Stimulated activated CD4-positive, alpha-beta T cell treated with anti-CD3 and anti-CD28 coated beads, TNF-alpha, amount 100 ng/mL, for 48 hours (primary cell): ENCODE data around the gene HNF4A.

ENCODE experiments used
- DNase-seq, 3 donors: peaks; one replicate each; pipeline ENCODE4 v3.0.0-alpha.2; 2020; ENCODE audit warnings: low read depth in 3 of 3

HNF4A gene

DNA sequence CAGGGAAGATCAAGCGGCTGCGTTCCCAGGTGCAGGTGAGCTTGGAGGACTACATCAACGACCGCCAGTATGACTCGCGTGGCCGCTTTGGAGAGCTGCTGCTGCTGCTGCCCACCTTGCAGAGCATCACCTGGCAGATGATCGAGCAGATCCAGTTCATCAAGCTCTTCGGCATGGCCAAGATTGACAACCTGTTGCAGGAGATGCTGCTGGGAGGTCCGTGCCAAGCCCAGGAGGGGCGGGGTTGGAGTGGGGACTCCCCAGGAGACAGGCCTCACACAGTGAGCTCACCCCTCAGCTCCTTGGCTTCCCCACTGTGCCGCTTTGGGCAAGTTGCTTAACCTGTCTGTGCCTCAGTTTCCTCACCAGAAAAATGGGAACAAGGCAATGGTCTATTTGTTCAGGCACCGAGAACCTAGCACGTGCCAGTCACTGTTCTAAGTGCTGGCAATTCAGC is 68.6 kb downstream of the HNF4A start:
- no peak for DNase-seq

- no peak for DNase-seq
Observed at GRCh38 chr20:44425923-44426322, 70.4 kb downstream of the HNF4A start.

DNA sequence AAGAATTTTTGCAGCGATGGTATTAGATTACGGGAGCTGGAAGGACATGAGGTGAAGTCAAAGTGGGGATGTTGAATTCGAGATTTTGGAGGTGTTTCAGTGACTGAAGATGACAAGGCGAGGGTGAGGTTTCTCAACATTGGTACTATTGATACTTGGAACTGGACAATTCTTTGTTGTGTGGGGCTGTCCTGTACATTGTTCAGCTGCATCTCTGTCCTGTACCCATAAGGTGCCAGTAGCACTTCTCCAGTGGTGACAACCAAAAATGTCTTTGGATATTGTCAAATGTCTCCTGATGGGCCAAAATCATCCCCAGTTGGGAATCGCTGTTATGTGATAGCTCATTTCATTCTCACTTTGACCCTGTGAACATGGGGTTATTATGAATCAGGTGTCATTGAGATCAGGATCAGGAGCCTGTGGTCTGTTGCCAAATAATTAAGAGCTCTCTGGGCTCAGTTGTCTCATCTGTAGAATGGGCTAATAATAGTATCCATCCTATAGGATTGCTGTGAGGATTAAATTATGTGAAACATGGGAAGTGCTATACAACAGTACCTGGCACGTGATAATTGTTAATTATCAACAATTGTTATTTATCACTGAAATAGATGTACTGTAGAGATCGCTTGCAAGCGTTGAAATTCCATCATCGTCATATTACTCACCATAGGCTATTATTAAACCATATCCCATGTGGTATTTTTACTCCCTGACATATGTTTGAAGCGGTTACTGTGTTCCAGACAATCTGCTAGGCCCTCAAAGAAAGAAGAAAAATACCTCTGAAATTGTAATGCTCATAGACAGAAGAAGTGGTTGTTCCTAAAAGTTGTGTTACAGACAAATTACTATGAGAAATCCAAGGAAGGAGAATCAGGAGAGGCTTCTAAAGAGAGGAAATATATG is 71.6 kb downstream of the HNF4A start:
- no peak for DNase-seq

- DNase-seq: no peak
Observed at GRCh38 chr20:44427804-44428173, 72.3 kb downstream of the HNF4A start.

DNA sequence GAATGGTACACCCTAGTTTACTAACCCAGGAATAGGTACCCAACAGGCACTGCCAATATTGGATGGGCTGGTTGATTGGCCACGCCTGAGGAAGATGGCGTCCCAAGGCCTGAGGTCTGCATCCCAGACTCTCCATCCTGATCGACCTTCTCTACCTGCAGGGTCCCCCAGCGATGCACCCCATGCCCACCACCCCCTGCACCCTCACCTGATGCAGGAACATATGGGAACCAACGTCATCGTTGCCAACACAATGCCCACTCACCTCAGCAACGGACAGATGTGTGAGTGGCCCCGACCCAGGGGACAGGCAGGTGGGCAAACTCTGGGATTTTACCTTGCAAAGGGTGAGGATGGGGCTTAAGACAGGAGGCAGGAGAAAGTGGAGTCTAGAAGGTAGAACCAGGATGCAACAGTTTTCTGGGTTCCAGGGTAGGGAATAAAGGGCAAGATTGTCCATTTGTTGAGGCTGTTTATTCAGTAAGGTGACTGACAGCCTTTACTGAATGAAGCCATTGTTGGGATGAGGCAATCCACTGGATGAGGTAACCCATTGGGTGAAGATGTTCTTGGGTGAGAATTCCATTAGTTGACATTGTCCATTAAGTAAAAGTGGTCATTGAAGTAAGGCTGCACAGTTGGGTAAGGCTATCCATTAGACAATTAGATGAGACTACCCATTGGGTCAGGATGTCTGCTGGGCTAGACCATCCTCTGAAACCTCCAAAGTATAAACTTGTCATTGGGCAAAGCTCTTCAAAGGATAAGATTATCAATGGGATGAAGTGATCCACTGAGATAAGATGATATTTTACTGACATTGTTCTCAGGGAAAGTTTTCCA is 72.9 kb downstream of the HNF4A start:
- no peak for DNase-seq

GRCh38 chr20:44429017-44429339 is 73.5 kb downstream of the HNF4A start:
- DNase-seq: no peak

- no peak for DNase-seq
Observed at GRCh38 chr20:44429419-44430269, 74.1 kb downstream of the HNF4A start.

DNA sequence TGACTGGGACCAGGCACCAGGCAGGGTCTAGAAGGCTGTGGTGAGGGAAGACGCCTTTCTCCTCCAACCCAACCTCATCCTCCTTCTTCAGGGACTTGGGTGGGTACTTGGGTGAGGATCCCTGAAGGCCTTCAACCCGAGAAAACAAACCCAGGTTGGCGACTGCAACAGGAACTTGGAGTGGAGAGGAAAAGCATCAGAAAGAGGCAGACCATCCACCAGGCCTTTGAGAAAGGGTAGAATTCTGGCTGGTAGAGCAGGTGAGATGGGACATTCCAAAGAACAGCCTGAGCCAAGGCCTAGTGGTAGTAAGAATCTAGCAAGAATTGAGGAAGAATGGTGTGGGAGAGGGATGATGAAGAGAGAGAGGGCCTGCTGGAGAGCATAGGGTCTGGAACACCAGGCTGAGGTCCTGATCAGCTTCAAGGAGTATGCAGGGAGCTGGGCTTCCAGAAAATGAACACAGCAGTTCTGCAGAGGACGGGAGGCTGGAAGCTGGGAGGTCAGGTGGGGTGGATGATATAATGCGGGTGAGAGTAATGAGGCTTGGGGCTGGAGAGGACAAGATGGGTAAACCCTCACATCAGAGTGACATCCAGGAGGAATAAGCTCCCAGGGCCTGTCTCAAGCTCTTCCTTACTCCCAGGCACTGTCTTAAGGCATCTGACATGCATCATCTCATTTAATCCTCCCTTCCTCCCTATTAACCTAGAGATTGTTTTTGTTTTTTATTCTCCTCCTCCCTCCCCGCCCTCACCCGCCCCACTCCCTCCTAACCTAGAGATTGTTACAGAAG is 75.0 kb downstream of the HNF4A start:
- no peak for DNase-seq

GRCh38 chr20:44431118-44431501 is 75.6 kb downstream of the HNF4A start:
- DNase-seq: no peak

GRCh38 chr20:44431502-44432234 is 76.2 kb downstream of the HNF4A start:
- no peak for DNase-seq

- DNase-seq: no peak
Observed at GRCh38 chr20:44432618-44433577, 77.4 kb downstream of the HNF4A start.

- no peak for DNase-seq
Observed at GRCh38 chr20:44433751-44434538, 78.4 kb downstream of the HNF4A start.

DNA sequence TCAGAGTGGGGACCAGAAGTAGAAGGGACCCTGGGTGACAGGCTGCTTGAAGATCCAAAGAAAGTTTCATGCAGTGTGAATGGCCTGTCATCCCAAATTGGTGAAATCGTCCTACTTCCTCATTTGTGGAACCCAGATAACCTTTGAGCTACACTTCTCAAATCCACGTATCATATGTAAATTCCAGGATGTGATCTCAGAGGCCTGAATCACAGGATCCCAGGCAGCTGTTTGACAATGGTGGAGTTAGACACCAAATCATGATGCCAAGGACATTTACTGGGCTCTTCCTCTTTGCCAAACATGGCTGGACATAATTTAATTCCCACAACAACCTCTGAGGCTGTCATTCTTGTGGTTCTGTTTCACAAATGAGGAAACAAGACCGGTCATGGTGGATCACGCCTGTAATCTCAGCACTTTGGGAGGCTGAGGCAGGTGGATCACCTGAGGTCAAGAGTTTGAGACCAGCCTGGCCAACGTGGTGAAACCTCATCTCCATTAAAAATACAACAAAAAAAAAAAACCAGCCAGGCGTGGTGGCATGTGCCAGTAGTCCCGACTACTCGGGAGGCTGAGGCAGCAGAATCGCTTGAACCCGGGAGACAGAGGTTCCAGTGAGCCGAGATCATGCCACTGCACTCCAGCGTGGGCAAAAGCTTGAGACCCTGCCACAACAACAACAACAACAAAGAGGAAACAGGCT is 80.3 kb downstream of the HNF4A start:
- no peak for DNase-seq

DNA sequence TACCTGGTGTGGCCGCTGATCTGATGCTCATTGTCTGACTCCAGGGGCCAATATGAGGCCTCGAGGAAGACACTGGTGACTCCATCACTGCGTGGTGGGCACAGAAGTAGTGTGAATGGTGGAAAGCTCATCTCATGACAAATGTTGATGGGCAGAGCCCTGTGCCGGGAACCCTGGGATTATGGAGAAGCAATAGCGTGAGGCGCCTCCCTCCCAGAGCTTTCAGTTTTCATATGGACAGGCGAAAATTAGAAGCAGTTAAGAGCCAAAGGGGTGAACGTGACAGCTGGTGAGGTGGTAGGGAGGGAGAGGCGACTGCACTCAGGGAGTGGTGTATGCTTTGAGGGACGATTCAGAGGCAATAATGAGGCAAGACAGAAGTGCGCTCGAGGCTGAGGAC is 80.9 kb downstream of the HNF4A start:
- DNase-seq: no peak

GRCh38 chr20:44437497-44437896 is 82.0 kb downstream of the HNF4A start:
- DNase-seq: no peak

DNA sequence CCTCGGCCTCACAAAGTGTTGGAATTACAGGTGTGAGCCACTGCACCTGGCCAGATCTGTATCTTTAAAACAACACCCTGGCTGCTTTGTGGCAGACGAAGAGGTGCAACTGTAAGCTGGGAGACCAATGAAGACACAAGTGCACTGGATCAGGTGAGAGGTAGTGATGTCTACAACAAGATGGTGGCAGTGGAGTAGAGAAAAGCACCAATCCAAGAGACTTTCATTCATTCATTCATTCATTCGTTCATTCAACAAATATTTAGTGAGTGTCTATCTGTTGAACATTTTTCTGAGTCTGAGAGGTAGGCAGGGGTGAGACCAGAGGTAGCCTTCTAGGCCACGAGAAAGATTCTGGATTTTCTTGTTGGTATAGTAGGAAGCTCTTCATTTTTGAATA is 83.3 kb downstream of the HNF4A start:
- no peak for DNase-seq

DNA sequence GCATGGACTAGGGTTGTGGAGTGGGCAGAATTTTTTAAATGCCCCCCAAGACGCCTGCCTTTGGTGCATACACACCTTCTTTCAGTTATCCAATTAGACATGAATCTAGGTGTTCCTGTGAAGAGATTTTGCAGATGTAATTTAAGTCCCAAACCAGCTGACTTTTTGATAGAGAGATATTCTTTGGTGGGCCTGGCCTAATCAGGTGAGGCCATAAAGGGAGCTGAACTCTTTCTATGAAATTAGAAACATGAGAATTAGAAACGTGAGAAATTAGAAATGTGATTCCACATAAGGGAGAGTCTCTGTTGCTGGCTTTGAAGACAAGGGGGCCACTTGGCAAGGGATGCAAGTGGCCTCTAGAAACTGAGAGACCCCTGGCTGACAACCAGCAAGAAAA is 83.8 kb downstream of the HNF4A start:
- DNase-seq: no peak
